ENCODE results near the gene CFAP161.
"Not testable (repeated sequence)": the region's sequence is repeated elsewhere in the genome, so short reads cannot be mapped to it uniquely, and the experiment has no call there.

The CFAP161 gene

DNA sequence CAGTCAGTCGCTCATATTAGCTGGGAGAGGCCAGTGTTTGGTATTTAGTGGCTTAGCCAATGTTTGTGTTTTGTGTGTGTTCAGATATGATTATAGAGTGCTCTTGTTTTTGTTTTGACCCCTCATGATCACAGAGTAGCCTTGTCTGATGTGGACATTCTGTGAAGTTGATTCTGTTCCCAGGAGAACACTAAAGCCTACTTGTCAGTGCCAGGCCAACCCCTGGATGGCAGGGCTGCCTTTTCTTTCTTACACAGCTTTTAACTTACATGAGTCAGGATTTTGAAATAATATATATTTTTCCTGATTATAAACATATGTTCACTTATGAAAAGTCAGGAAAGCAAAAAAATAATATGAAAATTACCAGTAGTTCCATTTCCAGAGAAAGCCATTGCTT lies 11.9 kb downstream of the CFAP161 start:
- Histone ChIP-seq H3K27me3 (no peaks in the 10 kb centered on the region), H3K27ac (no peak overlapping the region), H3K36me3 (peaks cover 0 to 9% (median 0%) of the 10 kb centered on the region in 11 experiments; a peak in 2 of 22 replicates), H3K4me1 (peaks cover 0 to 13% (median 6%) of the 10 kb centered on the region in 10 experiments; a peak in 11 of 20 replicates), H4K20me1 (no peaks in the 10 kb centered on the region), H3K4me2 (no peak overlapping the region), H3K9ac (no peak overlapping the region), H3K9me3 (replicated peaks in 1 of 11) (no peaks in the 10 kb centered on the region), H3K4me3 (no peak overlapping the region)
- no peak for TF ChIP-seq Cebpa-rat (IDR thresholded peaks at IDR 0.05)

DNA sequence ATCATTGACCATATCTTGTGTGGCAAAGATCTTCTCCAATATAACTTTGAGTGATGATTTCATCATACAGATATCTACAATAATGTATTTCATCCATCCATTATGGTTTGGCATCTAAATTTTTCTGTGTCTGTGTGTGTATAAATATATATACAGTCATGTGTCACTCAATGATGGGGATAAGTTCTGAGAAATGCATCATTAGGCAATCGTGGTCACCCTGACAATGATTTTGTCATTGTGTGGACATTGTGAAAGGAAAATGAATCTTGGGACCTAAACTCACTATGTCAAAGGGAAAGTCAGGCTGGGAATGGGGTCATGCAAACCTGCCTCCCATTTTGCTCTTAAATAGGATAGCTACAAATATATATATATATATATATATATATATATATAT lies 12.4 kb downstream of the CFAP161 start:
- peaks cover 0 to 9% (median 0%) of the 10 kb centered on the region in 11 experiments; a peak in 2 of 22 replicates for H3K36me3 ChIP-seq

GRCh38 chr15:81151389-81151788 lies 17.3 kb downstream of the CFAP161 start:
- Histone ChIP-seq H3K36me3 (no peaks in the 10 kb centered on the region), H3K4me3 (no peak overlapping the region), H3K27me3 (no peaks in the 10 kb centered on the region), H3K9me3 (replicated peaks in 1 of 11) (no peaks in the 10 kb centered on the region), H3K4me2 (no peak overlapping the region), H4K20me1 (no peaks in the 10 kb centered on the region), H3K9ac (no peak overlapping the region), H3K4me1 (peaks cover 0 to 8% (median 0%) of the 10 kb centered on the region in 10 experiments; a peak in 3 of 20 replicates), H3K27ac (no peak overlapping the region)
- TF ChIP-seq Cebpa-rat (IDR thresholded peaks at IDR 0.05), result no peak

More for the DNA sequence above, 12.4 kb downstream of the CFAP161 start:
- H3K4me1 ChIP-seq, result peaks cover 0 to 9% (median 5%) of the 10 kb centered on the region in 10 experiments; a peak in 11 of 20 replicates
- no peak overlapping the region for H3K9ac ChIP-seq
- no peak overlapping the region for H3K27ac ChIP-seq
- H3K27me3 ChIP-seq, result no peaks in the 10 kb centered on the region
- no peak overlapping the region for H3K4me3 ChIP-seq
- H3K9me3 ChIP-seq (replicated peaks in 1 of 11), result no peaks in the 10 kb centered on the region
- H3K4me2 ChIP-seq, result no peak overlapping the region
- H4K20me1 ChIP-seq, result no peaks in the 10 kb centered on the region
- no peak for TF ChIP-seq Cebpa-rat (IDR thresholded peaks at IDR 0.05)

- H3K27me3 ChIP-seq, result no peaks in the 10 kb centered on the region
- H4K20me1 ChIP-seq, result no peaks in the 10 kb centered on the region
- H3K9me3 ChIP-seq (replicated peaks in 1 of 11), result no peaks in the 10 kb centered on the region
- H3K4me1 ChIP-seq, result peaks cover 0 to 8% (median 0%) of the 10 kb centered on the region in 10 experiments; a peak in 3 of 20 replicates
- H3K27ac ChIP-seq, result no peak overlapping the region
- no peak overlapping the region for H3K4me2 ChIP-seq
- H3K9ac ChIP-seq, result no peak overlapping the region
- TF ChIP-seq Cebpa-rat (IDR thresholded peaks at IDR 0.05), result no peak
- no peaks in the 10 kb centered on the region for H3K36me3 ChIP-seq
- no peak overlapping the region for H3K4me3 ChIP-seq
Measured at GRCh38 chr15:81152339-81152738, 18.3 kb downstream of the CFAP161 start.

DNA sequence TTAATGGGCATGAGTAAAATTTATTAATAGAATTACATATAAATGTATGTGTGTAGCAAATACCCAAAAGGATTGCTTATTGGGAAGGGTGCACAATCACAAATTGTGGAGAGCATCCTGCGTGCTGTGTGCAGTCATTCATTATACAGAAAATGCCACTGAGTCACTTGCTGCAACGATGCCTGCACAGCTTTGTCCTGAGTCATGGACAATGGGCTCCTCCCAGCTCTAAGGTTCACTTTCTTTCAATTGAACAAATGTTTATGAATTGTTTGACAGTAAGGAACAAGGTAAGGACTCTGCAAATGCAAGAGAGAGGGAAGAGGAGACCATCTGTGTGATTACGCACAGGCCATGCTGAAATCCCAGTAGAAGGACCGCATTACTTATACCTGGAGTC lies 18.7 kb downstream of the CFAP161 start:
- Histone ChIP-seq H3K27ac (no peak overlapping the region), H3K4me1 (peaks cover 0 to 8% (median 0%) of the 10 kb centered on the region in 10 experiments; a peak in 3 of 20 replicates), H3K4me2 (no peak overlapping the region), H3K9me3 (replicated peaks in 1 of 11) (no peaks in the 10 kb centered on the region), H3K36me3 (no peaks in the 10 kb centered on the region), H4K20me1 (no peaks in the 10 kb centered on the region), H3K27me3 (no peaks in the 10 kb centered on the region), H3K4me3 (no peak overlapping the region), H3K9ac (no peak overlapping the region)
- TF ChIP-seq Cebpa-rat (IDR thresholded peaks at IDR 0.05), result no peak

- Histone ChIP-seq H3K4me3 (no peak overlapping the region), H4K20me1 (no peaks in the 10 kb centered on the region), H3K36me3 (no peaks in the 10 kb centered on the region), H3K27me3 (no peaks in the 10 kb centered on the region), H3K9ac (no peak overlapping the region; a peak in 1 of 22 replicates), H3K4me2 (no peak overlapping the region; a peak in 1 of 22 replicates), H3K27ac (peak overlapping the region in 4 of 11 experiments; percentile 2 to 50 (median 22); a peak in 4 of 22 replicates), H3K4me1 (peaks cover 0 to 9% (median under 1%) of the 10 kb centered on the region in 10 experiments; a peak in 9 of 20 replicates), H3K9me3 (replicated peaks in 1 of 11) (peaks cover 0 to 11% (median 0%) of the 10 kb centered on the region in 11 experiments; a peak in 2 of 22 replicates)
- peak in 6 of 11 experiments; percentile 17 to 76 (median 54); a peak in 7 of 22 replicates for TF ChIP-seq Cebpa-rat (IDR thresholded peaks at IDR 0.05)
Measured at GRCh38 chr15:81155375-81156218, 21.5 kb downstream of the CFAP161 start.

DNA sequence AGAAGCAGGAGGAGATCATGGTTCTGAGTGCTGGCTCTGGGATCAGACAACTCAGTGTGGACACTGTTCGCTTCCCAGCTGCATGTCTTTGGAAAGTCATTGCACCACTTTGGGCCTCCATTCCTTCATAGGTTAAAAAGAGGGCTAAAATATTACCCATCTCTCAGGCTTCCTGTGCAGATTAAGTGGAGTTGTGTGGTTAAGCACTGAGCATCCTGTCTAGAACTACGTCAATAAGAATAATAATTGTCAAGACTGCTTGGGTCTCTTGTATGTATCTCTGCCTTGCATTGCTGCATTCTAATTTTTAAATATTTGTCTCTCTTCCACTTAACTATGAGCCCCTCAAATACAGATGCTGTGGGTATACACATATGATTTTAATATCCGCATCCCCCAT lies 22.3 kb downstream of the CFAP161 start:
- peak overlapping the region in 4 of 11 experiments; percentile 2 to 50 (median 22); a peak in 4 of 22 replicates for H3K27ac ChIP-seq
- no peak for TF ChIP-seq Cebpa-rat (IDR thresholded peaks at IDR 0.05)
- no peak overlapping the region for H3K4me3 ChIP-seq
- peaks cover 3 to 16% (median 7%) of the 10 kb centered on the region in 10 experiments for H3K4me1 ChIP-seq
- no peaks in the 10 kb centered on the region for H4K20me1 ChIP-seq
- peaks cover 0 to 11% (median 0%) of the 10 kb centered on the region in 11 experiments; a peak in 2 of 22 replicates for H3K9me3 ChIP-seq (replicated peaks in 1 of 11)
- H3K9ac ChIP-seq, result no peak overlapping the region; a peak in 1 of 22 replicates
- no peaks in the 10 kb centered on the region for H3K36me3 ChIP-seq
- no peak overlapping the region; a peak in 1 of 22 replicates for H3K4me2 ChIP-seq
- H3K27me3 ChIP-seq, result no peaks in the 10 kb centered on the region

DNA sequence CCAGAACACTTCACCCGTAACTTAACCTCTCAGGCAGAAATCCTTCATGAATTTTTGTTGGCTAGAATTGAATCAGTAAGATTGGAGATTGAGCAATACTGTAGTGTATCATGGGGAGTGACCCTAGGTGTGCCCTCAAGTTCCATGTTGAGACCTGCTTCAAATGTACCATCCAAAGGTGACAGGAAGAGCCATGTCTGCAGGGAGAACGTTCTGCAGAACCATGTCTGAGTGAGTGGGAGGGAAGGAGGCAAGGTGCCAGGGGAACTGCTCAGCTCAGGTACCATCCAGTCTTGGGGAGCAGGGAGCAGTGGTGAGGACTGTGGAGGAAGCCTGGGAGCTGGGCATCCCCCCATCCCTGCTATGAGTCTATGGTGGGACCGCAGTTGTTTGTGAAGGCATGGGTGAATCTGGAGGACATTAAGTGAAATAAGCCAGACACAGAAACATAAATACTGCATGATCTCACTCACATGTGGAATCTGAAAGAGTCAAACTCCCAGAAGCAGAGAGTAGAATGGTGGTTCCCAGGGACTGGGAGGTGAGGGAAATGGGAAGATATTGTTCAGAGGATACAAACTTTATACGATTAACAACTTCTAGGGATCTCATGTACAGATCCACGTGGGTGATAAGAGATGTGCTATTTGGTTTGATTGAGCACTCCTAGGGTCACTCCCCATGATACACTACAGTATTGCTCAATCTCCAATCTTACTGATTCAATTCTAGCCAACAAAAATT lies 23.3 kb downstream of the CFAP161 start:
- no peak for TF ChIP-seq Cebpa-rat (IDR thresholded peaks at IDR 0.05)
- Histone ChIP-seq H3K4me2 (no peak overlapping the region), H3K27ac (no peak overlapping the region)

DNA sequence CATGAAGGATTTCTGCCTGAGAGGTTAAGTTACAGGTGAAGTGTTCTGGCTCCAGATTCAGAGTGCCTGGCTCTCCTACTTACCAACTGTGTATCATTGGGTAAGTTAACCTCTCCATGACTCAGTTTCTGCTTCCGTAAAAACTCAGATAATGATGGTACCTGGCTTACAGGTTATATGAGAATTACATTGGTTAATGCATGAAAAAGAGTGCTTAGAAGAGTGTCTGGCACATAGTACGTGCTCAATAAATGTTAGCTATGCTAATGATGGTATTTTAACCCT lies 23.8 kb downstream of the CFAP161 start:
- H3K9ac ChIP-seq, result no peak overlapping the region
- peaks cover 8 to 22% (median 16%) of the 10 kb centered on the region in 10 experiments for H3K4me1 ChIP-seq
- H3K27ac ChIP-seq, result no peak overlapping the region
- H3K36me3 ChIP-seq, result no peaks in the 10 kb centered on the region
- H4K20me1 ChIP-seq, result no peaks in the 10 kb centered on the region
- H3K27me3 ChIP-seq, result no peaks in the 10 kb centered on the region
- no peak overlapping the region for H3K4me2 ChIP-seq
- H3K9me3 ChIP-seq (replicated peaks in 1 of 11), result peaks cover 0 to 11% (median 0%) of the 10 kb centered on the region in 11 experiments; a peak in 2 of 22 replicates
- H3K4me3 ChIP-seq, result no peak overlapping the region
- TF ChIP-seq Cebpa-rat (IDR thresholded peaks at IDR 0.05), result no peak

More for the DNA sequence above, 23.3 kb downstream of the CFAP161 start:
- Histone ChIP-seq H3K36me3 (no peaks in the 10 kb centered on the region), H3K9me3 (replicated peaks in 1 of 11) (peaks cover 0 to 11% (median 0%) of the 10 kb centered on the region in 11 experiments; a peak in 2 of 22 replicates), H3K27me3 (no peaks in the 10 kb centered on the region), H3K4me3 (no peak overlapping the region), H3K9ac (no peak overlapping the region), H3K4me1 (peaks cover 8 to 22% (median 16%) of the 10 kb centered on the region in 10 experiments), H4K20me1 (no peaks in the 10 kb centered on the region)

- not testable (repeated sequence) for H3K4me3 ChIP-seq, H3K4me2 ChIP-seq, H3K9ac ChIP-seq, H3K27ac ChIP-seq, H3K36me3 ChIP-seq, H3K27me3 ChIP-seq, H4K20me1 ChIP-seq
- peaks cover 0 to 11% (median 0%) of the 10 kb centered on the region in 11 experiments; a peak in 2 of 22 replicates for H3K9me3 ChIP-seq (replicated peaks in 1 of 11)
- H3K4me1 ChIP-seq, result peaks cover 8 to 22% (median 16%) of the 10 kb centered on the region in 10 experiments
Measured at GRCh38 chr15:81158561-81158960, 24.5 kb downstream of the CFAP161 start.

All from BLaER1 treated with 17β-estradiol and CSF1 and Interleukin-3, amounts not matched to agents 10 nM and 100 nM (cell line).